HCT116 (cell line): ENCODE results near the gene GNG4. TPM values are rescaled to one million over a fixed set of nuclear protein-coding genes. Genes with fewer than 3 reads are reported as not detected.

Source experiments
- ATAC-seq: fragments of 200-7000 bp; cut with Tn5 transposase; 2 replicates; pipeline ENCODE4 v1.9.1; 2020; ENCODE audit warnings: mild to moderate bottlenecking, moderate library complexity
- BruUV-seq: library from RNA; stranded (reverse); fragments of 400-500 nt; replicated peaks from 2 replicates; lab custom pipeline; 2021; lab: Mats Ljungman, UMichigan
- CTCF ChIA-PET: fragments of 300-600 bp; sonication (Branson Sonifier 250); formaldehyde crosslinking; loops from one replicate; lab custom pipeline; 2021; ENCODE audit warnings: antibody characterized with exemption; lab: Charles Lee
- POLR2A ChIA-PET: fragments of 300-600, 350-600 bp; sonication (Branson Sonifier 250); formaldehyde crosslinking; loops from one replicate; lab custom pipeline; 2021; ENCODE audit warnings: antibody characterized with exemption; lab: Charles Lee
- RAD21 ChIA-PET, 2 experiments: fragments of 300-600 bp; sonication (Branson Sonifier 250); formaldehyde crosslinking; loops; one replicate each; lab custom pipeline; 2023; ENCODE audit warnings: low total read pairs in 2 of 2; ENCODE audit not compliant: uncharacterized antibody in 2 of 2, unreplicated experiment in 2 of 2, low non-redundant PET in 1 of 2; lab: Charles Lee
- DNase-seq: peaks from one replicate; pipeline ENCODE4 v3.0.0-alpha.2; 2010; ENCODE audit warnings: low read depth, low spot score
- H2AFZ ChIP-seq: fragments of 200-600 bp; shearing (Covaris generic), sonication (generic); 2 replicates; pipeline ENCODE4 v1.6.1; 2017; ENCODE audit warnings: low read depth, mixed run types, mixed read lengths, antibody characterized with exemption, low read length; ENCODE audit not compliant: poor library complexity, severe bottlenecking
- H3K27ac ChIP-seq: 2 replicates; pipeline ENCODE4 v1.5.1; 2012; ENCODE audit warnings: low read depth, low read length
- H3K27me3 ChIP-seq: fragments of 200-600 bp; sonication (generic); 2 replicates; pipeline ENCODE4 v1.6.1; 2016; ENCODE audit warnings: mixed run types, low read length, mixed read lengths; ENCODE audit not compliant: insufficient read depth
- H3K36me3 ChIP-seq, 2 experiments: fragments of 200-500 bp in 1 of 2; fragments of 200-600 bp in 1 of 2; sonication (Bioruptor generic) in 1 of 2; sonication (generic) in 1 of 2; 2 replicates each; pipeline versions ENCODE4 v1.5.1 to v1.6.1; 2014 to 2016; ENCODE audit warnings: low read length in 2 of 2, inconsistent platforms in 1 of 2, mixed read lengths in 1 of 2, mixed run types in 1 of 2; ENCODE audit not compliant: insufficient read depth in 2 of 2, control insufficient read depth in 1 of 2
- H3K4me1 ChIP-seq, 2 experiments: fragments of 200-600 bp in 1 of 2; sonication (generic) in 1 of 2; 2 replicates each; pipeline versions ENCODE4 v1.5.1 to v1.6.1; 2012 to 2017; ENCODE audit warnings: low read length in 2 of 2, inconsistent platforms in 1 of 2, mild to moderate bottlenecking in 1 of 2, mixed read lengths in 1 of 2, mixed run types in 1 of 2, moderate library complexity in 1 of 2; ENCODE audit not compliant: insufficient read depth in 2 of 2, control insufficient read depth in 1 of 2
- H3K4me2 ChIP-seq: fragments of 200-600 bp; sonication (generic); 2 replicates; pipeline ENCODE4 v1.6.1; 2017; ENCODE audit warnings: mixed run types, low read length, mixed read lengths
- H3K4me3 ChIP-seq, 2 experiments: fragments of 200-600 bp in 1 of 2; sonication (generic) in 1 of 2; replicated peaks in 1 of 2; 2 replicates each; pipeline ENCODE4 v1.5.1; 2011 to 2016; ENCODE audit warnings: low read length in 2 of 2, control low read depth in 1 of 2, low read depth in 1 of 2, mild to moderate bottlenecking in 1 of 2, mixed read lengths in 1 of 2, mixed run types in 1 of 2
- H3K79me2 ChIP-seq: fragments of 200-600 bp; sonication (generic); 2 replicates; pipeline ENCODE4 v1.6.1; 2017; ENCODE audit warnings: mild to moderate bottlenecking, mixed run types, low read length, moderate library complexity, mixed read lengths; ENCODE audit not compliant: insufficient read depth
- H3K9ac ChIP-seq: fragments of 200-600 bp; sonication (generic); 2 replicates; pipeline ENCODE4 v1.6.1; 2016; ENCODE audit warnings: low read length, mixed read lengths
- H3K9me2 ChIP-seq: fragments of 200-600 bp; sonication (generic), shearing (Covaris generic); 2 replicates; pipeline ENCODE4 v1.6.1; 2017; ENCODE audit warnings: mixed run types, mild to moderate bottlenecking, moderate library complexity; ENCODE audit not compliant: insufficient read depth
- H3K9me3 ChIP-seq, 2 experiments: fragments of 200-500 bp in 1 of 2; fragments of 200-600 bp in 1 of 2; sonication (Bioruptor generic) in 1 of 2; sonication (generic) in 1 of 2; 2 replicates each; pipeline ENCODE4 v1.6.1; 2014 to 2017; ENCODE audit warnings: low read length in 2 of 2, mixed read lengths in 2 of 2, inconsistent platforms in 1 of 2, low read depth in 1 of 2, mild to moderate bottlenecking in 1 of 2, mixed run types in 1 of 2, moderate library complexity in 1 of 2; ENCODE audit not compliant: control insufficient read depth in 1 of 2, insufficient read depth in 1 of 2
- H4K20me1 ChIP-seq: fragments of 200-600 bp; sonication (generic), shearing (Covaris generic); 2 replicates; pipeline ENCODE4 v1.6.1; 2017; ENCODE audit warnings: mixed run types, mild to moderate bottlenecking, moderate library complexity; ENCODE audit not compliant: insufficient read depth
- CBX3 ChIP-seq: IDR thresholded peaks from 2 replicates; pipeline ENCODE4 v1.6.1; 2012; ENCODE audit warnings: low read depth
- CTCF ChIP-seq, 3 experiments: fragments of 200-600 bp in 1 of 3; sonication (generic) in 1 of 3; IDR thresholded peaks in 2 of 3; conservative IDR thresholded peaks in 1 of 3; 2 replicates each; pipeline ENCODE4 v1.5.1; 2012 to 2017; ENCODE audit warnings: low read depth in 2 of 3, low read length in 2 of 3, antibody characterized with exemption in 1 of 3, borderline replicate concordance in 1 of 3, control low read depth in 1 of 3, mild to moderate bottlenecking in 1 of 3, mixed read lengths in 1 of 3, mixed run types in 1 of 3, moderate library complexity in 1 of 3; ENCODE audit not compliant: insufficient read depth in 1 of 3
- EGR1 ChIP-seq: IDR thresholded peaks from 2 replicates; pipeline ENCODE4 v1.6.1; 2012; ENCODE audit warnings: low read depth
- POLR2A ChIP-seq: IDR thresholded peaks from 2 replicates; pipeline ENCODE4 v1.7.0; 2011; ENCODE audit warnings: borderline replicate concordance; ENCODE audit not compliant: insufficient read depth, insufficient read length; ENCODE audit errors: extremely low read depth
- POLR2AphosphoS5 ChIP-seq: IDR thresholded peaks from 2 replicates; pipeline ENCODE4 v1.6.1; 2011; ENCODE audit warnings: mild to moderate bottlenecking, low read depth, low read length, moderate library complexity
- REST ChIP-seq: IDR thresholded peaks from 2 replicates; pipeline ENCODE4 v1.6.1; 2012; ENCODE audit warnings: low read depth
- SIN3A ChIP-seq: IDR thresholded peaks from 2 replicates; pipeline ENCODE4 v1.6.1; 2012; ENCODE audit warnings: low read depth
- SP1 ChIP-seq: IDR thresholded peaks from 2 replicates; pipeline ENCODE4 v1.6.1; 2012; ENCODE audit warnings: low read depth
- SRF ChIP-seq: IDR thresholded peaks from 2 replicates; pipeline ENCODE4 v1.6.1; 2012; ENCODE audit warnings: low read depth
- TCF7L2 ChIP-seq: IDR thresholded peaks from 2 replicates; pipeline ENCODE4 v1.7.0; 2011; ENCODE audit warnings: borderline replicate concordance, inconsistent platforms; ENCODE audit not compliant: insufficient read depth, insufficient read length; ENCODE audit errors: extremely low read depth
- ZNF274 ChIP-seq: fragments of 200-500 bp; sonication (Bioruptor generic); IDR thresholded peaks from 2 replicates; pipeline ENCODE4 v1.6.1; 2014; ENCODE audit warnings: mild to moderate bottlenecking, low read depth, low read length, inconsistent platforms
- intact Hi-C: fragments of 100-400 bp; cut with micrococcal nuclease; formaldehyde crosslinking; loops from 2 replicates; pipeline ENCODE4 v1.10.0; 2022
- total RNA-seq: library from RNA; stranded (reverse); gene quantifications from one replicate; pipeline ENCODE4 v1.2.1, GENCODE V29; 2021; ENCODE audit not compliant: unreplicated experiment

GNG4 gene
- total RNA-seq, 1 experiment from 2014 or later: 10.6 TPM

DNA sequence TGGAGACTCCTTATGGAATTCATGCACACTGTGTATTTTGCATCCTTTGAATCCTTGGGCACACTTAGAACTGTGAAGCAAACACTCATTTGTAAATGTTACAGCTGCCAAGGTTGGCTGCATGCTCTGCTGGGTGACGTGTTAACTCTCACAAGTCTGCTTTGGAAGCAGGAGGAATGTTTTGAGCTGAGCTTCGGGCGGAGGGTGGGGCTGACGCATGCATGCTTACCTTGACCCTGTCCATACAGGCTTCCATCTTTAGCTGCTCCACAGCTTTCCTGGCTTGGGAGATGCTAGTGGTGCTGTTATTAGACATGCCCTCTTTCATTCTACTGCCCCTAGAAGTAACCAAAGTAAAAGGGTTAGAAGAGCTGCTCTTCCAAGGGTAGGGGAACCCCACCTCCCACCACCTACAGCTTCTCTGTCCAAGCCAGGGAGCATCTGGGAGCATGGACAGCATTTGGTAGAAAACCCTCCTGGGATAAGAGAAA, 66.0 kb downstream of the GNG4 start:
- CTCF ChIA-PET: interaction anchor here (0.7 to 1.5 kb wide), 4 partner anchors 11 to 34 kb away, joined by 3 to 9 read pairs (median 4); no protein-coding TSS in a partner anchor
- Histone ChIP-seq H3K36me3 (no peaks in the 10 kb centered on the region), H2AFZ (no peak overlapping the region), H3K27ac (no peak overlapping the region), H3K4me1 (no peaks in the 10 kb centered on the region), H3K79me2 (no peaks in the 10 kb centered on the region), H3K4me2 (no peak overlapping the region), H3K4me3 (no peak overlapping the region), H3K9ac (no peak overlapping the region), H3K9me2 (no peaks in the 10 kb centered on the region), H4K20me1 (no peaks in the 10 kb centered on the region), H3K9me3 (peaks cover 0 to 1% of the 10 kb centered on the region in 2 experiments; a peak in 1 of 4 replicates), H3K27me3 (no peaks in the 10 kb centered on the region)
- TF ChIP-seq CTCF (IDR thresholded peaks at IDR 0.05 in 2 of 3, conservative IDR thresholded peaks at IDR 0.05 in 1 of 3; ENCODE audit: borderline replicate concordance in 1 of 3, insufficient read depth in 1 of 3, low read depth in 2 of 3, low read length in 2 of 3) (peak in 2 of 3 experiments; percentile 24 to 26; a peak in 3 of 6 replicates), SRF (no peak)
- DNase-seq (no peak), ATAC-seq (peak; percentile 83)
- POLR2A ChIA-PET: no interaction called here
- intact Hi-C loops: no loop called here
- BruUV-seq: no TSS peak
- RAD21 ChIA-PET: no interaction called here

DNA sequence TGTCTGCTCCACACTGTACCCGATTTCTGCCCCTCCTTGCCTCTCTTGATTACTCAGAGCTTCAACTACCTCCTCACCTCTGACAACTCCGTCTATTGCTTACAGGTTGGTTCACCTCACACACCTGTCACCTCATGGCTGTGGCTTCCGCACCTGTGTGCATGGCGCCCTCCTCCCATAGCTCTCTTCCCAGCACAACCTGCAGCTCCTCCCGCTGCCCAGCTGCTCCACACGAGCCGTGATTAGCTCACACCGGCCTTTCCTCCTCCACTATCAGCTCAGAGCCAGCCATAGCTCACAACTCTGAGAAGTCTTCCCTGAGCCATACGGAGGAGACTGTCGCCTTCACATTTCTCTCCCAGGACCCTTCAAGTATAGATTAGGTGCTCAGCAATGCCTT, 67.5 kb downstream of the GNG4 start:
- no TSS peak for BruUV-seq
- H4K20me1 ChIP-seq: no peaks in the 10 kb centered on the region
- H3K79me2 ChIP-seq: no peaks in the 10 kb centered on the region
- H3K27me3 ChIP-seq: no peaks in the 10 kb centered on the region
- POLR2A ChIA-PET: no interaction called here
- H3K4me3 ChIP-seq: no peak overlapping the region
- H3K4me2 ChIP-seq: no peak overlapping the region
- no peak overlapping the region for H2AFZ ChIP-seq
- RAD21 ChIA-PET: no interaction called here
- no peak overlapping the region for H3K9ac ChIP-seq
- no peak overlapping the region for H3K27ac ChIP-seq
- H3K9me2 ChIP-seq: no peaks in the 10 kb centered on the region
- CTCF ChIA-PET: no interaction called here
- DNase-seq (no peak), ATAC-seq (no peak)
- H3K36me3 ChIP-seq: no peaks in the 10 kb centered on the region
- H3K9me3 ChIP-seq: no peaks in the 10 kb centered on the region
- intact Hi-C loops: no loop called here
- no peaks in the 10 kb centered on the region for H3K4me1 ChIP-seq
- TF ChIP-seq TCF7L2 (no peak), POLR2A (no peak), EGR1 (no peak), SIN3A (no peak), ZNF274 (no peak), SP1 (no peak), REST (no peak), CTCF (IDR thresholded peaks at IDR 0.05 in 2 of 3, conservative IDR thresholded peaks at IDR 0.05 in 1 of 3; ENCODE audit: borderline replicate concordance in 1 of 3, insufficient read depth in 1 of 3, low read depth in 2 of 3, low read length in 2 of 3) (no peak), POLR2AphosphoS5 (no peak), CBX3 (no peak)
